HG02885 (cell line): ENCODE results near the gene KCTD17.

Experiments used
- ATAC-seq: cut with Tn5 transposase; IDR thresholded peaks from one replicate; pipeline ENCODE4 v1.9.1; 2021; ENCODE audit warnings: mild to moderate bottlenecking; ENCODE audit not compliant: unreplicated experiment, poor library complexity

The KCTD17 gene

GRCh38 chr22:37036655-37037377 lies 14.7 kb upstream of the KCTD17 start:
- ATAC-seq = no peak

GRCh38 chr22:37037669-37038068 lies 13.9 kb upstream of the KCTD17 start:
- no peak for ATAC-seq

GRCh38 chr22:37039466-37039865 lies 12.1 kb upstream of the KCTD17 start:
- ATAC-seq = no peak

GRCh38 chr22:37043209-37043827 lies 8.2 kb upstream of the KCTD17 start:
- ATAC-seq = no peak

GRCh38 chr22:37043828-37044538 lies 7.6 kb upstream of the KCTD17 start:
- peak; percentile 51 for ATAC-seq

- ATAC-seq = no peak
Observed at GRCh38 chr22:37044634-37045625, 6.6 kb upstream of the KCTD17 start.

- no peak for ATAC-seq
Observed at GRCh38 chr22:37045958-37046357, 5.6 kb upstream of the KCTD17 start.

GRCh38 chr22:37046589-37046988 lies 5.0 kb upstream of the KCTD17 start:
- no peak for ATAC-seq

- ATAC-seq = no peak
Observed at GRCh38 chr22:37047006-37047405, 4.5 kb upstream of the KCTD17 start.

GRCh38 chr22:37048133-37048532 lies 3.4 kb upstream of the KCTD17 start:
- no peak for ATAC-seq

- no peak for ATAC-seq
Observed at GRCh38 chr22:37049224-37049623, 2.3 kb upstream of the KCTD17 start.

GRCh38 chr22:37050913-37051312 lies 629 bp upstream of the KCTD17 start:
- ATAC-seq = no peak

GRCh38 chr22:37052386-37053309 lies 1.1 kb downstream of the KCTD17 start:
- no peak for ATAC-seq

GRCh38 chr22:37053310-37054055 lies 1.9 kb downstream of the KCTD17 start:
- ATAC-seq = no peak

- no peak for ATAC-seq
Observed at GRCh38 chr22:37054056-37054395, 2.5 kb downstream of the KCTD17 start.

GRCh38 chr22:37054600-37055365 lies 3.2 kb downstream of the KCTD17 start:
- no peak for ATAC-seq

GRCh38 chr22:37056246-37056645 lies 4.7 kb downstream of the KCTD17 start:
- no peak for ATAC-seq

GRCh38 chr22:37057226-37057625 lies 5.7 kb downstream of the KCTD17 start:
- ATAC-seq = no peak
